Psoas muscle (tissue), 8 donors: Measurements from ENCODE around the gene TNFRSF14. TPM values are rescaled to one million over a fixed set of nuclear protein-coding genes. Genes with fewer than 3 reads are reported as not detected.

Source experiments
- ATAC-seq, 4 donors: fragments of 200-7000 bp; cut with Tn5 transposase; one replicate each; pipeline ENCODE4 v1.9.1; 2020; ENCODE audit warnings: moderate library complexity in 3 of 4, mild to moderate bottlenecking in 2 of 4
- DNase-seq, 2 donors: peaks; one replicate each; pipeline ENCODE4 v3.0.0-alpha.2; 2020
- H3K27ac ChIP-seq: fragments of 200-600 bp; one replicate; pipeline ENCODE4 v1.8.0; 2022
- H3K27me3 ChIP-seq, 3 donors: fragments of 200-600 bp in 1 of 3; one replicate each; pipeline versions ENCODE4 v1.6.1 to v1.8.0; 2013 to 2022; ENCODE audit warnings: low read length in 2 of 3, mild to moderate bottlenecking in 2 of 3, moderate library complexity in 1 of 3; ENCODE audit not compliant: insufficient read depth in 3 of 3
- H3K36me3 ChIP-seq, 2 donors: fragments of 200-600 bp in 1 of 2; one replicate each; pipeline versions ENCODE4 v1.6.1 to v1.8.0; 2013 to 2022; ENCODE audit warnings: low read depth in 1 of 2, mild to moderate bottlenecking in 1 of 2, moderate library complexity in 1 of 2; ENCODE audit not compliant: insufficient read depth in 1 of 2
- H3K4me1 ChIP-seq: fragments of 200-600 bp; one replicate; pipeline ENCODE4 v1.8.0; 2022
- H3K4me3 ChIP-seq: fragments of 200-600 bp; one replicate; pipeline ENCODE4 v1.8.0; 2022; ENCODE audit warnings: mild to moderate bottlenecking
- H3K9me3 ChIP-seq: fragments of 200-600 bp; one replicate; pipeline ENCODE4 v1.8.0; 2022
- WGBS, 3 donors: extraction: QIAGEN DNeasy Blood & Tissue Kit; methylation state at CpG; one replicate each; pipeline versions ENCODE4 v1.1.6 to v1.1.7; 2013; 5-methylcytosine and 5-hydroxymethylcytosine counted together
- intact Hi-C, 2 donors: fragments of 100-400 bp; cut with DNase I; formaldehyde crosslinking; loops; one replicate each; pipeline versions ENCODE4 v1.11.0 to v1.14.2; 2022
- polyA plus RNA-seq, 3 donors: library from polyadenylated mRNA; stranded (reverse); fragments of 200-250 nt; gene quantifications; one replicate each; pipeline ENCODE4 v1.2.3, GENCODE V29; 2013
- total RNA-seq, 4 donors: library from RNA; stranded (reverse); fragmentation: NEBNext Ultra II Directional in 2 of 4; extraction: Animal tissue kit (Norgen Biotek cat#: 25700) in 2 of 4; gene quantifications; one replicate each; pipeline versions ENCODE4 v1.2.1 to v1.2.4, GENCODE V29; 2021 to 2023
- TF ChIP-seq, protein P1 (sequence below): fragments of 200-600 bp; IDR thresholded peaks from one replicate; pipeline ENCODE4 v1.8.0; 2022; ENCODE audit warnings: antibody characterized with exemption
- donor health status: healthy with polysubstance abuse.
- donor health status: DM: no; HTN: no; CAD: no; lungs with moderate emphysema.
- donor health status: Bipolar disorder and iron deficiency.
- donor health status: healthy.
- donor health status: DM: yes; HTN: yes; CAD: no.
- donor health status: DM: no; HTN: no; CAD: no.
- donor health status: DM: no; HTN: no; CAD: no.
- donor health status: DM: yes; HTN: yes; CAD: no.

TNFRSF14 gene
- total and polyA plus RNA-seq, 7 donors = 6.2 to 10.8 (median 8.2) TPM

DNA sequence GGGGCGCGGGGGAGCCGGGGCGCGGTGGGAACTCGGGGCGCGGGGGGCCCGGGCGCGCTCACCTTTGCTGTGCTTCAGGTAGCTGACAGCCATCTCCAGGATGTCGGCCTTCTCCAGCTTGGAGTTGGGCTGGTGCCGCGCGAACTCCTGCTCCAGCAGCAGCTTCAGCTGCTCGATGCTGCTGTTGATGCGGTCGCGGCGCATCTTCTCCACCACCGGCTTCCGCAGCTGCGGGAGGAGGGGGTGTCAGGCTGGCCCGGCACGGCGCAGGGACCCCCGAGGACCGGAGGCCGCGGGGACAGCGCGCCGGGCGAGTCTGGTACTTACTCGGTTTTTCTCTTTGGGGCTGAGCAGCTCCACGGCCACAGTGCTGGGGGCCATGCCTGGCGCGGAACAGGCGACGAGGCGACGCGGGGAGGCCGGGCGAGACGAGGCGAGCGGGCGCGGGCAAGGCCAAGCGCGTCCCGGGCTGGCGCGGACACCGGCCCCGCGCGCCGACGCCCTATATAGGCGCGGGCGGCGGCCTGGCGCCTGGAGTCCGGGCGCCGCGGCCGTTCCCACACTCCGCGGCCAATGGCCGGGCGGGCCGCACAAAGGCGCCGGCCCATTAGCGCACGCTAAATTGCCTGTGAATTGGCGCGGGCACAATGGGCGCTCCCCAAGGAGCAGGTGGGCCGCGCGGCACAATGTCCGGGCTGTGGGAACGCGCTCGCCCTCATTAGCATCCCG lies 26.2 kb upstream of the TNFRSF14 start, which contains the start of gene HES5:
Gene HES5 (minus strand): TSS at position 480 of the 729 bp plus-strand sequence. CDS start 99 bp downstream, at position 381.
- intact Hi-C loops = loop anchor here (5.0 kb wide), 4 partner anchors 118 to 343 kb away; partner anchors contain the start of genes PEX10 (in 2 of the 2), FAAP20 (in 1 of the 2), MORN1 (in 1 of the 2) and RER1 (in 1 of the 2)
- peak within 1 kb of the TSS; percentile 58 for H3K4me3 ChIP-seq
- H3K36me3 ChIP-seq = no peaks in the 10 kb centered on the region
- H3K9me3 ChIP-seq = no peaks in the 10 kb centered on the region
- TF ChIP-seq, protein P1, sequence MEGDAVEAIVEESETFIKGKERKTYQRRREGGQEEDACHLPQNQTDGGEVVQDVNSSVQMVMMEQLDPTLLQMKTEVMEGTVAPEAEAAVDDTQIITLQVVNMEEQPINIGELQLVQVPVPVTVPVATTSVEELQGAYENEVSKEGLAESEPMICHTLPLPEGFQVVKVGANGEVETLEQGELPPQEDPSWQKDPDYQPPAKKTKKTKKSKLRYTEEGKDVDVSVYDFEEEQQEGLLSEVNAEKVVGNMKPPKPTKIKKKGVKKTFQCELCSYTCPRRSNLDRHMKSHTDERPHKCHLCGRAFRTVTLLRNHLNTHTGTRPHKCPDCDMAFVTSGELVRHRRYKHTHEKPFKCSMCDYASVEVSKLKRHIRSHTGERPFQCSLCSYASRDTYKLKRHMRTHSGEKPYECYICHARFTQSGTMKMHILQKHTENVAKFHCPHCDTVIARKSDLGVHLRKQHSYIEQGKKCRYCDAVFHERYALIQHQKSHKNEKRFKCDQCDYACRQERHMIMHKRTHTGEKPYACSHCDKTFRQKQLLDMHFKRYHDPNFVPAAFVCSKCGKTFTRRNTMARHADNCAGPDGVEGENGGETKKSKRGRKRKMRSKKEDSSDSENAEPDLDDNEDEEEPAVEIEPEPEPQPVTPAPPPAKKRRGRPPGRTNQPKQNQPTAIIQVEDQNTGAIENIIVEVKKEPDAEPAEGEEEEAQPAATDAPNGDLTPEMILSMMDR = no peak
- no peak for DNase-seq
- WGBS, 3 donors = 1 to 2% (median 2%) methylated on average over 58 to 91 of the region's 91 CpGs
- H3K27me3 ChIP-seq = no peaks in the 10 kb centered on the region
- H3K27ac ChIP-seq = peak within 1 kb of the TSS; percentile 52
- no peak for ATAC-seq
- H3K4me1 ChIP-seq = peaks cover 62% of the 10 kb centered on the region

DNA sequence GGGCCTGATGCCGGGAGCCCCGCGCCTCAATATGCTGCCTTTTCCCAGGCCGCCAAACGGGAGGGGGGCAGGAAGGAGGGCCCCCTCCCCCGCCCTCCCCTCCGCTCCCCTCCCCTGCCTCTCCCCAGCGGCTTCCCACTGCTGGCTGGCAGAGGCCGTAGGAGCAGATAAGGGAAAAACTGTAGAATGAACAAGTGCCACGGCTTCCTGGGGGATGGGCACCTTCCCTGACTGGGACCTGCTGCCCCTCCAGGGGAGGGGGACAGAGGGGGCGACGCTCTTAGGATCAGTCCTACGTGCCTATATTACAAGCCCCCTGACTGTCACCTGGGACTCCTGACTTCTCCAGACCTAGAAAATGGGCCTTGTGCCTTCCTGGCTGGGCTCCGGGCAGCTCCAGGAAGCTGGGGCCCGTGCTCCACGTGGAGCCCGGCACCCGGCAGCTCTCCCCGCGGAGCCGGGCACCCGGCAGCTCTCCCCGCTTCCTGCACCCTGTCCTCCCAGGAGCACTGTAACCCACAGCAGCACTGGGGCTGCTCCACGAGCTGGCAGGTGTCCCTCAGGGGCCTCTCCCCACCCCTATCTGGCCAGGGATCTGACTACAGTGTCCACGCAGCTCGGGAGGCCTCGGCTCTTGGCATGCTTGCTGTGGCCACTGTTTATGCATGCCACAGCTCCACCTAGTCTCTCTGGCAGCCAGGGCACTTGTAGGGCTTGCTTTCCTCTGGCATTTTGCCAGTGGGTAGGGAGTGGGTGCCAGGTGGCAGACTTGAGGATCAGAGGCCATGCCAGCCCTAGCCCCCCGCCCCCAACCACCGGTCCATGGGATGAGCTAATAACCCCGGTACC lies 25.4 kb upstream of the TNFRSF14 start:
- peaks cover 0 to under 1% (median 0%) of the 10 kb centered on the region in 3 donors for H3K27me3 ChIP-seq
- intact Hi-C loops = loop anchor here (5.0 kb wide), 2 partner anchors 118 to 338 kb away; partner anchors contain the start of genes FAAP20 (in 1 of the 2) and PEX10 (in 1 of the 2)
- 13 to 21% (median 16%) methylated on average over 23 to 30 of the region's 30 CpGs for WGBS, 3 donors
- H3K27ac ChIP-seq = no peak overlapping the region
- H3K36me3 ChIP-seq = no peaks in the 10 kb centered on the region
- no peak for DNase-seq
- TF ChIP-seq, protein P1 = no peak
- H3K4me1 ChIP-seq = peaks cover 57% of the 10 kb centered on the region
- no peaks in the 10 kb centered on the region for H3K9me3 ChIP-seq
- H3K4me3 ChIP-seq = peak overlapping the region; percentile 58
- ATAC-seq = no peak

DNA sequence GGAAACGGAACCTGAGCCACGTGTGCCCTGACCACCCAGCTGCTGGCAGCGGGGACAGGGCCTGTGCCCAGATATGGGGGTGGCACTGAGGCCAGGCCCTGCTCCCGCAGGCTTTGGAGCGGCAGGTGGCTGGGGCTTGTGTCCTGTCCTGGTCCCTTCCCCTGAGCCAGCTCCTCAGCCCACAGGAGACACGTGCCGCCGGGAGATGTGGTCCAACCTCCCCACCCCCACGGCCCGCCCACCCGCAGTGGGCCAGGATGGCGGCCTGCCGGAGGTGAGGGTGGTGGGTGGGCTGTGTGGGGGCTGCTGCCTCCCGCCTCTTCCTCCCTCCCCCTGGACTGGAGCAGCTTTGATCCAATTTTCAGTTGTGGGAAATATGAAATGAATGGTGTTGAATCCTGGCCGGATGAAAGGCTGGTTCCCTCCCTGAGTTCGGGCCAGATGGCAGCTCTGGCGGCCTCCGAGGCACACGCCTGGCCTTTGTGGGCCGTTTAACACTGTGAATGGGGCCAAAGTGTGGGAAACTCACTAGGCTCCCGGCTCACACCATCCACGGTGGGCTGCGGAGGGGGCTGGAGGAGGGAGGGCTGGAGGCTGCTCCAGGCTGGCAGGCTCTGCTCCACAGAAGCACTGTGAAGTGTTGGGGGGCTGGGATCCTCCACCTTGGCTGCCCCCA lies 23.5 kb upstream of the TNFRSF14 start:
- Histone ChIP-seq H3K36me3 (no peaks in the 10 kb centered on the region), H3K4me1 (peaks cover 46% of the 10 kb centered on the region), H3K9me3 (no peaks in the 10 kb centered on the region), H3K27ac (peak overlapping the region; percentile 42), H3K27me3 (peaks cover 0 to 6% (median 4%) of the 10 kb centered on the region in 3 donors), H3K4me3 (no peak overlapping the region)
- WGBS, 3 donors = 22 to 40% (median 31%) methylated on average over 21 to 23 of the region's 23 CpGs
- ATAC-seq (peak in 3 of 4 donors; percentile 22 to 75 (median 25)), DNase-seq (no peak)
- intact Hi-C loops = loop anchor here (5.0 kb wide), 2 partner anchors 120 to 340 kb away; partner anchors contain the start of genes FAAP20 (in 1 of the 2) and PEX10 (in 1 of the 2)
- TF ChIP-seq, protein P1 = no peak

DNA sequence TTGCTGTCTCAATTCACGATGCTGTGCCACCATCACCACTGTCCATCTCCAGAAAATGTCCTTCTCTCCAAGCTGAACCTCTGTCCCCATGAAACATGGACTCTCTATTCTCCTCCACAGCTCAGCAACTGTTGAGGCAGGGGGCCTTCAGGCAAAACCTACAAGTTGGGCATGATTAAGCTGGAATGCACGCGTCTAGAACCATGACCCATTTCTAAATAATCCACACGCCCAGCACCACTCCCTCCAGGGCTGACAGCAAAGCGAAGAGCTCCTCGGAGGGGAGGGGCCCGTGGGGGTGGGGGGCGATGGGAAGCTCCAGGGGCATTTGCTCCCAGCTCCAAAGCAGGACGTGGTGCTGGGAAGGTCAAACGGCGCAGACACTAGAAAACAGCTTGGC lies 22.8 kb upstream of the TNFRSF14 start:
- Histone ChIP-seq H3K27ac (no peak overlapping the region), H3K9me3 (no peaks in the 10 kb centered on the region), H3K4me3 (no peak overlapping the region), H3K4me1 (peaks cover 39% of the 10 kb centered on the region), H3K27me3 (peaks cover 0 to 8% (median 5%) of the 10 kb centered on the region in 3 donors), H3K36me3 (no peaks in the 10 kb centered on the region)
- TF ChIP-seq, protein P1 = no peak
- DNase-seq (no peak), ATAC-seq (no peak)
- intact Hi-C loops = loop anchor here (5.0 kb wide), 2 partner anchors 121 to 341 kb away; partner anchors contain the start of genes FAAP20 (in 1 of the 2) and PEX10 (in 1 of the 2)
- WGBS, 3 donors = 62 to 72% (median 63%) methylated on average over 11 of the region's 11 CpGs
